ENCODE measurements around the gene MS4A15. TPM values are rescaled to one million over a fixed set of nuclear protein-coding genes. Genes with fewer than 3 reads are reported as not detected.

The MS4A15 gene
- total RNA-seq, 4 donors from 2014 or later: not detected

- WGBS, 2 donors: 78 to 94% methylated on average over 1 to 5 of the region's 6 CpGs
- Histone ChIP-seq H3K9me3 (no peaks in the 10 kb centered on the region), H3K4me3 (no peak overlapping the region), H3K4me1 (no peaks in the 10 kb centered on the region), H3K27ac (no peak overlapping the region), H3K36me3 (no peaks in the 10 kb centered on the region), H3K27me3 (no peaks in the 10 kb centered on the region)
- TF ChIP-seq CTCF (IDR thresholded peaks at IDR 0.05) (no peak), POLR2A (IDR thresholded peaks at IDR 0.05) (no peak), EP300 (IDR thresholded peaks at IDR 0.05) (no peak)
- no peak for DNase-seq (ENCODE audit: low spot score in 2 of 2)
These were observed 69.1 kb downstream of the MS4A15 start for GRCh38 chr11:60825790-60826189.

Other genes with a start within 250 kb of the MS4A15 start
- gene MS4A13, start 241.5 kb upstream of the MS4A15 start, total RNA-seq: not detected
- gene MS4A8, start 57.3 kb upstream of the MS4A15 start, total RNA-seq: not detected
- gene MS4A18, start 32.1 kb upstream of the MS4A15 start, total RNA-seq: not detected
- gene MS4A10, start 28.5 kb downstream of the MS4A15 start, total RNA-seq: not detected
- 10 to 100 TPM; 15.9 to 41.1 (median 27.3) TPM for gene CCDC86, start 85.2 kb downstream of the MS4A15 start, total RNA-seq
- gene PTGDR2, start 99.1 kb downstream of the MS4A15 start, total RNA-seq: 1 to 10 TPM in 1 of 4 donors, under 1 TPM in 3; 0.20 to 2.4 (median 0.46) TPM
- not detected for gene ZP1, start 110.7 kb downstream of the MS4A15 start, total RNA-seq
- gene PRPF19, start 149.7 kb downstream of the MS4A15 start, total RNA-seq: 10 to 100 TPM; 49.6 to 92.0 (median 55.5) TPM
- 100 to 1,000 TPM; 173 to 300 (median 197) TPM for gene TMEM109, start 157.3 kb downstream of the MS4A15 start, total RNA-seq
- gene TMEM132A, start 167.6 kb downstream of the MS4A15 start, total RNA-seq: 10 to 100 TPM; 15.9 to 41.9 (median 26.6) TPM
- 10 to 100 TPM; 32.2 to 94.4 (median 64.8) TPM for gene SLC15A3, start 195.3 kb downstream of the MS4A15 start, total RNA-seq
- gene CD6, start 214.8 kb downstream of the MS4A15 start, total RNA-seq: 1 to 10 TPM in 2 of 4 donors, under 1 TPM in 1, not detected in 1; 0.59 to 3.6 (median 2.7) TPM